HFF-Myc (cell line): ENCODE results near the gene KRT72.

ENCODE experiments used
- DNase-seq: peaks from one replicate; pipeline ENCODE4 v3.0.0-alpha.2; 2011; ENCODE audit warnings: low read depth; ENCODE audit errors: extremely low read depth
- H3K4me3 ChIP-seq: replicated peaks from 2 replicates; pipeline ENCODE4 v1.5.1; 2011; ENCODE audit warnings: low read depth, mild to moderate bottlenecking, control low read depth, low read length
- CTCF ChIP-seq: IDR thresholded peaks from 2 replicates; pipeline ENCODE4 v1.5.1; 2012; ENCODE audit warnings: mild to moderate bottlenecking, low read depth, low read length, control low read depth; ENCODE audit errors: missing control alignments

Gene KRT72

GRCh38 chr12:52615912-52616311 is 14.6 kb upstream of the KRT72 start:
- TF ChIP-seq CTCF: no peak
- H3K4me3 ChIP-seq: no peak overlapping the region
- no peak for DNase-seq

GRCh38 chr12:52615208-52615868 is 14.1 kb upstream of the KRT72 start:
- no peak for DNase-seq
- no peak overlapping the region for H3K4me3 ChIP-seq
- TF ChIP-seq CTCF: no peak

- no peak for DNase-seq
- no peak for TF ChIP-seq CTCF
- no peak overlapping the region for H3K4me3 ChIP-seq
Measured at GRCh38 chr12:52614381-52615207, 13.3 kb upstream of the KRT72 start.

GRCh38 chr12:52613384-52614030 is 12.2 kb upstream of the KRT72 start:
- TF ChIP-seq CTCF: no peak
- no peak for DNase-seq

GRCh38 chr12:52612431-52613383 is 11.4 kb upstream of the KRT72 start:
- TF ChIP-seq CTCF: no peak
- no peak overlapping the region for H3K4me3 ChIP-seq
- no peak for DNase-seq

More at GRCh38 chr12:52613384-52614030, 12.2 kb upstream of the KRT72 start:
- no peak overlapping the region for H3K4me3 ChIP-seq

- no peak for TF ChIP-seq CTCF
- no peak overlapping the region for H3K4me3 ChIP-seq
- no peak for DNase-seq
Measured at GRCh38 chr12:52611080-52611468, 9.8 kb upstream of the KRT72 start.
